Activated CD4-positive, alpha-beta T cell treated with anti-CD3 and anti-CD28 coated beads for 48 hours (primary cell): ENCODE data around the gene LTBP4.

Source experiments
- DNase-seq: peaks from one replicate; pipeline ENCODE4 v3.0.0-alpha.2; 2020

LTBP4 gene

GRCh38 chr19:40598918-40599307 lies 2.3 kb upstream of the LTBP4 start:
- no peak for DNase-seq

GRCh38 chr19:40599331-40599901 lies 1.8 kb upstream of the LTBP4 start:
- DNase-seq, result no peak

GRCh38 chr19:40599902-40600569 lies 1.1 kb upstream of the LTBP4 start:
- DNase-seq, result no peak

GRCh38 chr19:40600570-40601133 lies 517 bp upstream of the LTBP4 start:
- no peak for DNase-seq

- no peak for DNase-seq
Observed at GRCh38 chr19:40603071-40603388, 1.9 kb downstream of the LTBP4 start.

- peak; percentile 99 for DNase-seq
Observed at GRCh38 chr19:40603389-40604170, 2.4 kb downstream of the LTBP4 start.

- no peak for DNase-seq
Observed at GRCh38 chr19:40604171-40604646, 3.0 kb downstream of the LTBP4 start.

- peak; percentile 35 for DNase-seq
Observed at GRCh38 chr19:40604647-40605215, 3.6 kb downstream of the LTBP4 start.

GRCh38 chr19:40605216-40605971 lies 4.2 kb downstream of the LTBP4 start:
- peak; percentile 82 for DNase-seq

- DNase-seq, result no peak
Observed at GRCh38 chr19:40607311-40608239, 6.4 kb downstream of the LTBP4 start.

- DNase-seq, result no peak
Observed at GRCh38 chr19:40608240-40608621, 7.1 kb downstream of the LTBP4 start.

- DNase-seq, result no peak
Observed at GRCh38 chr19:40608957-40609356, 7.8 kb downstream of the LTBP4 start.

GRCh38 chr19:40609561-40610395 lies 8.6 kb downstream of the LTBP4 start:
- peak; percentile 96 for DNase-seq

GRCh38 chr19:40610396-40611064 lies 9.4 kb downstream of the LTBP4 start:
- DNase-seq, result peak; percentile 77

GRCh38 chr19:40611096-40611495 lies 9.9 kb downstream of the LTBP4 start:
- no peak for DNase-seq

- no peak for DNase-seq
Observed at GRCh38 chr19:40611900-40612698, 10.9 kb downstream of the LTBP4 start.

GRCh38 chr19:40612831-40613689 lies 11.9 kb downstream of the LTBP4 start:
- peak; percentile 93 for DNase-seq
